ACHN (cell line): ENCODE measurements around the gene RAMP3.

Experiments
- DNase-seq: peaks from one replicate; pipeline ENCODE4 v3.0.0-alpha.2; 2015
- in situ Hi-C: cut with HindIII; loops from 2 replicates; pipeline ENCODE4 v1.10.0; 2017; ENCODE audit warnings: low sequenced_read_pairs, low pct_ligation_motif_present, low pct_unique_long_range_greater_than_20kb

Gene RAMP3

GRCh38 chr7:45229156-45229920, 71.7 kb downstream of the RAMP3 start:
- in situ Hi-C loops = no loop called here
- DNase-seq = no peak

GRCh38 chr7:45230083-45230482, 72.5 kb downstream of the RAMP3 start:
- DNase-seq = no peak
- in situ Hi-C loops = no loop called here

GRCh38 chr7:45230611-45231165, 73.1 kb downstream of the RAMP3 start:
- DNase-seq = no peak
- in situ Hi-C loops = no loop called here

GRCh38 chr7:45233249-45233775, 75.7 kb downstream of the RAMP3 start:
- in situ Hi-C loops = no loop called here
- no peak for DNase-seq
